Measurements from ENCODE around the gene SMG5.
"Not testable (repeated sequence)": the region's sequence is repeated elsewhere in the genome, so short reads cannot be mapped to it uniquely, and the experiment has no call there.

SMG5 gene

GRCh38 chr1:156282479-156283222, at the start of gene SMG5:
TSS of gene SMG5 (minus strand) at chr1:156282825. CDS start at chr1:156282680, 145 bp downstream.
- Histone ChIP-seq H3K36me3 (ENCODE audit: control insufficient read depth, insufficient read depth, low read length) (peaks cover 16% of the 10 kb centered on the region), H3K4me3 (replicated peaks; ENCODE audit: low read depth, low read length) (peak within 1 kb of the TSS; percentile 82), H3K27me3 (replicated peaks; ENCODE audit: control insufficient read depth, insufficient read depth, low read length) (no peaks in the 10 kb centered on the region)
- DNase-seq (ENCODE audit: extremely low read depth, insufficient read length): peak; percentile 95
- TF ChIP-seq CTCF (IDR thresholded peaks at IDR 0.05; ENCODE audit: insufficient read depth, low read length, poor library complexity, severe bottlenecking): no peak

GRCh38 chr1:156323179-156323578, 40.6 kb upstream of the SMG5 start:
- not testable (repeated sequence) for H3K27me3 ChIP-seq (replicated peaks; ENCODE audit: control insufficient read depth, insufficient read depth, low read length); H3K4me3 ChIP-seq (replicated peaks; ENCODE audit: low read depth, low read length); DNase-seq (ENCODE audit: extremely low read depth, insufficient read length)
- peaks cover 26% of the 10 kb centered on the region for H3K36me3 ChIP-seq (ENCODE audit: control insufficient read depth, insufficient read depth, low read length)

GRCh38 chr1:156320560-156320959, 37.9 kb upstream of the SMG5 start:
- peaks cover 32% of the 10 kb centered on the region for H3K36me3 ChIP-seq (ENCODE audit: control insufficient read depth, insufficient read depth, low read length)
- no peaks in the 10 kb centered on the region for H3K27me3 ChIP-seq (replicated peaks; ENCODE audit: control insufficient read depth, insufficient read depth, low read length)
- DNase-seq (ENCODE audit: extremely low read depth, insufficient read length): no peak
- TF ChIP-seq CTCF (IDR thresholded peaks at IDR 0.05; ENCODE audit: insufficient read depth, low read length, poor library complexity, severe bottlenecking): no peak
- no peak overlapping the region for H3K4me3 ChIP-seq (replicated peaks; ENCODE audit: low read depth, low read length)

- no peak for DNase-seq (ENCODE audit: extremely low read depth, insufficient read length)
- peak; percentile 53 for TF ChIP-seq CTCF (IDR thresholded peaks at IDR 0.05; ENCODE audit: insufficient read depth, low read length, poor library complexity, severe bottlenecking)
- H3K36me3 ChIP-seq (ENCODE audit: control insufficient read depth, insufficient read depth, low read length): peaks cover 30% of the 10 kb centered on the region
- no peak overlapping the region for H3K4me3 ChIP-seq (replicated peaks; ENCODE audit: low read depth, low read length)
- H3K27me3 ChIP-seq (replicated peaks; ENCODE audit: control insufficient read depth, insufficient read depth, low read length): no peaks in the 10 kb centered on the region
Observed at GRCh38 chr1:156319664-156320063, 37.0 kb upstream of the SMG5 start.

GRCh38 chr1:156316909-156317308, 34.3 kb upstream of the SMG5 start:
- no peak for DNase-seq (ENCODE audit: extremely low read depth, insufficient read length)
- peaks cover 29% of the 10 kb centered on the region for H3K36me3 ChIP-seq (ENCODE audit: control insufficient read depth, insufficient read depth, low read length)
- no peak for TF ChIP-seq CTCF (IDR thresholded peaks at IDR 0.05; ENCODE audit: insufficient read depth, low read length, poor library complexity, severe bottlenecking)
- H3K4me3 ChIP-seq (replicated peaks; ENCODE audit: low read depth, low read length): no peak overlapping the region
- H3K27me3 ChIP-seq (replicated peaks; ENCODE audit: control insufficient read depth, insufficient read depth, low read length): no peaks in the 10 kb centered on the region

GRCh38 chr1:156310962-156311361, 28.3 kb upstream of the SMG5 start:
- H3K36me3 ChIP-seq (ENCODE audit: control insufficient read depth, insufficient read depth, low read length): peaks cover 23% of the 10 kb centered on the region
- no peak for TF ChIP-seq CTCF (IDR thresholded peaks at IDR 0.05; ENCODE audit: insufficient read depth, low read length, poor library complexity, severe bottlenecking)
- DNase-seq (ENCODE audit: extremely low read depth, insufficient read length): no peak
- no peak overlapping the region for H3K4me3 ChIP-seq (replicated peaks; ENCODE audit: low read depth, low read length)
- no peaks in the 10 kb centered on the region for H3K27me3 ChIP-seq (replicated peaks; ENCODE audit: control insufficient read depth, insufficient read depth, low read length)
